ENCODE results near the gene TYMP.
A peak's percentile ranks its signal among the peaks of the same experiment; 100 is the strongest.
"Not testable (repeated sequence)": the region's sequence is repeated elsewhere in the genome, so short reads cannot be mapped to it uniquely, and the experiment has no call there.

Gene TYMP

GRCh38 chr22:50537765-50538164 lies 8.0 kb upstream of the TYMP start:
- no peak for DNase-seq (ENCODE audit: low spot score)

GRCh38 chr22:50536226-50536625 lies 6.4 kb upstream of the TYMP start:
- DNase-seq (ENCODE audit: low spot score), result no peak

DNA sequence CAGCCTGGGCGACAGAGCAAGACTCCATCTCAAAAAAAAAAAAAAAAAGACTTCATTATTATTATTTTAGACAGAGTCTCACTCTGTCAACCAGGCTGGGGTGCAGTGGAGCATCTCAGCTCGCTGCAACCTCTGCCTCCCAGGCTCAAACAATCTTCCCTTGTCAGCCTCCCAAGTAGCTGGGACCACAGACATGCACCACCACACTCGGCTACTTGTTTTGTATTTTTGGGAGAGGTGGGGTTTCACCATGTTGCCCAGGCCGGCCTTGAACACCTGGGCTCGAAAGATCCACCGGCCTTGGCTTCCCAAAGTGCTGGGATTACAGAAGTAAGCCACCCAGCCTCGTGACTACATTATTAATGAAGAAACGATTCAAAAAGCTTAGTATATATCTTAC lies 5.3 kb upstream of the TYMP start:
- DNase-seq (ENCODE audit: low spot score), result no peak

GRCh38 chr22:50533856-50534711 lies 4.3 kb upstream of the TYMP start:
- not testable (repeated sequence) for DNase-seq (ENCODE audit: low spot score)

DNA sequence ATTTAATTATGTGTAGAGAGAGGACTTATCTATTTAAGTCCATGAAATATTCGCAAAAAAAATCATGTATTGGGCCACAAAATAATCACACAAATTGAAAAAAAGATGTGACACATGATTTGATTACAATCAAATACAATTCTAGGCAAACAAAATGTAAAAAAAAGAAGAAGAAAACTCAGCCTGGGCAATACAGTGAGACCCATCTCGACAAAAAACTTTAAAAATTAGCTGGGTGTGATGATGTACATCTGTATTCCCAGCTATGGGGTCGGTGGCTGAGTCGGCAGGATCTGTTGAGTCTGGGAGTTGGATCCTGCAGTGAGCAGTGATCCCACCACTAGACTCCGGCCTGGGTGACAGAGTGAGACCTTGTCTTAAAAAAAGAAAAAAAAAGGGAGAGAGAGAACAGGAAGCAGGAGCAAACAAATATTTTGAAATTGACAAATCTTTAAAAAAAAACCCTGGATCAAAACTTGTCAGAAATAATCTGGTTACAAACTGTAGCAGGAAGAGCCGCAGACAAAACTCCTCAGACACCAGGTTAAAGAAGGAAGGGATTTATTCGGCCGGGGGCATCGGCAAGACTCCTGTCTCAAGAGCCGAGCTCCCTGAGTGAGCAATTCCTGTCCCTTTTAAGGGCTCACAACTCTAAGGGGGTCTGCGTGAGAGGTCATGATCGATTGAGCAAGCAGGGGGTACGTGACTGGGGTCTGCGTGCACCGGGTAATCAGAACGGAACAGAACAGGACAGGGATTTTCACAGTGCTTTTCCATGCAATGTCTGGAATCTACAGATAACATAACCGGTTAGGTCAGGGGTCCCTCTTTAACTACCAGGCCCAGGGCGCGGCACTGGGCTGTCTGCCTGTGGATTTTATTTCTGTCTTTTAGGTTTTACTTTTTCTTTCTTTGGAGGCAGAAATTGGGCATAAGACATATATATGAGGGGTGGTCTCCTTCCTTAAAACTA lies 3.3 kb upstream of the TYMP start:
- no peak for DNase-seq (ENCODE audit: low spot score)

- DNase-seq (ENCODE audit: low spot score), result peak; percentile 94
Measured at GRCh38 chr22:50531962-50532674, 2.3 kb upstream of the TYMP start.

GRCh38 chr22:50531546-50531961 lies 1.7 kb upstream of the TYMP start:
- DNase-seq (ENCODE audit: low spot score), result no peak

GRCh38 chr22:50530877-50531545 lies 1.2 kb upstream of the TYMP start:
- no peak for DNase-seq (ENCODE audit: low spot score)

- no peak for DNase-seq (ENCODE audit: low spot score)
Measured at GRCh38 chr22:50530580-50530876, 716 bp upstream of the TYMP start.

DNA sequence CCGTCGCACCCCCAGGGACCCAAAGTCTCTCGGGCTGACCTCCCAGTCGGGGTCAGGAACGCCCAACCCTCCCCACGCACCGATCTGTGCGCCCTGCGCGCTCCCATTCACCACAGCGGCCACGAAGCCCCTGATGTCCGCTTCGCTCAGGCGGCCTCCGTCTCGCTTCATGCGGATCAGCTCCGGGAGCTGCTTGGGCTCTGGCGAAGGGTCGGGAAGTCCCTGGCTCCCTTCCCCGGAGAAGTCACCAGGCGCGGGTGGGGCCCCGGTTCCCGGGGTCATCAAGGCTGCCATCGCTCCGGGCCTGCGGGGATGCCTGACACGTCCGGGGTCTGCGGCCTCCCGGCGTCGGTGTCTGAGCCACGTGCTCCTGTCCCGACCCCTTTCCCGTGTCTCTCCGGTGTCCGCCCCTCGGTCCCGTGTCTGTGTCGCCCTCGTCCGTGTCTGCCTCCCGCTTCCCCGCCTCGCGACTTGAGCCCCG lies 356 bp downstream of the TYMP start:
- DNase-seq (ENCODE audit: low spot score), result no peak

- DNase-seq (ENCODE audit: low spot score), result no peak
Measured at GRCh38 chr22:50528682-50529415, 963 bp downstream of the TYMP start.

GRCh38 chr22:50527921-50528681 lies 1.7 kb downstream of the TYMP start:
- DNase-seq (ENCODE audit: low spot score), result no peak

GRCh38 chr22:50526834-50527801 lies 2.7 kb downstream of the TYMP start:
- DNase-seq (ENCODE audit: low spot score), result peak; percentile 96

DNA sequence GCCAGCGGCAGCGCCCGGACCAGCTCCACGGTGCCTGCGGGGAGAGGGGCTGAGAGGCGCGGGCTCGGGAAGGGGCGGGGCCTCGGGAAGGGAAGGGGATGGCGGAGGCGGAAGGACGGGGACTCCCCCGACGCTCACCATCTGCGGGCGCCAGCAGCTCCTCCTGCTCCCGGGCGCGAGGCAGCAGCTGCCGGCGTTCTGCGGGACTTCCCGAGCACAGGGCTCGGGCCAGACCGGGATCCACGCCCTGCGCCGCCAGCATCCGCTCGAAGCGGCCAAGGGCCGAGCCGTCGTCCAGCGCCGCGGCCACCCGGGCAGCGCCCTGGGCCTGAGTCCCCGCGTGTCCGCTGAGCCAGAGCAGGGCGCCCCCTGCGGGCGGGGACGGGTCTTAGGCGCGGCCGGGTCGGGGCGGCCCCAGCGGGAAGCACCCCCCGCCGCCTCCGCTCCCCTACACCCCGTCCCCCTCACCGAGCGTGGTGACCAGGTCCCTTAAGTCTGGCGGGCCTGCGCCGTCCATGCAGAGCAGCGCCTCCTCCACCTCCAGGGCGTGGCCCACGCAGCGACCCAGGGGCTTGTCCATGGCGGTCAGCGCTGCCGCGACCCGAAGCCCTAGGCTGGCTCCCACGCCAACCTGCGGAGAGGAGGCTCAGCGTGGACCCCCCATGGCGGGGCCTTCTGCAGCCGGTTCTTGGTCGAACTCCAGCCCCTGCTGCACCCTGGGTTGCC lies 3.5 kb downstream of the TYMP start:
- DNase-seq (ENCODE audit: low spot score), result peak; percentile 92

DNA sequence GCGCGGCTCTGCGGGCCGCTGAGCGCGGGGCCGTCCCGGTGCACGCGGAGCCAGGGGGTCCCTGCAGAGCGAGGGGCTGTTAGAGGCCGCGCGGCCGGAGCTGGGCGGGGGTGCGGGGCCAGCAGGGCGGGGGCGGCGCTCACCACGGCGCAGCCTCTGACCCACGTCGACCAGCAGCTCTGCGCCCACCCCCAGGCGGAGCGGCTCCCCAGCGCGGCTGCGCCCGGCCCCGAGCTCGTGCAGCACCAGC lies 4.0 kb downstream of the TYMP start:
- DNase-seq (ENCODE audit: low spot score), result no peak

DNA sequence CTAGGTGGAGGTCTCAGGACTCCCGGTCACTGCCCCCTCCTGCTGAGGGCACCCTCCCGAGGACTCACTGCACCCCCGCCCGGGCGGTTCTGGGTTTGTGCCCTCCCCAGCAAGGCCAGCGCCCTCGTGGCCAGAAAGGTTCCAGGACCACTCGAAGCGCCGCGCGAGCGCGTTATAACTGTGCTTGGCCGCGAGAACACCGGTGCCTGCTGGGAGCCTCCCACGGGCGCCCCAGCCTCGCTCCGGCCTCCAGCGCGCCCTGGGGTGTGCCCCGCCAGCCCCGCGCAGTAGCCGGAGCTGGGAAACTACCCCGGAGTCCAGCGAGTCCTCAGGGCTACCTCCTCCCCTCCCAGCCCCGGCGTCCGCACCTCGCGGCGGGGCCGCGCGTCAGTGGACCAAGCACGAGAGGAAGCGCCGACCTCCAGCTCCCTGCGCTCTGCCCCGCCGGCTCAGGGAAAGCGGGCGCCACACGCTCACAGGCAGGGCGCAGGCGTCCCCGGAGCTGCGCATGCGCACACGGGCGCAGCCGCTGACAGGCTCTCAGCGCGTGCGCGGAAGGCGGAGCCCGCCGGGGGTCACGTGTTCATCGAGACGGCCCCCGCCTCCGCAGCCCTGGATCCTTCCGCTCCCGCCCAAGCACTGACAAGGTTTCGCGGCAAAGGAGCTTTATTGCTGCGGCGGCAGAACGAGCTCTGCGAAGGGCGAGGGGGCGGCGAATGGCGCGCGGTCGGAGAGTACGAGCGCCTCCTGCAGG lies 4.5 kb downstream of the TYMP start, which contains the start of gene SCO2:
Gene SCO2, minus strand, starts transcription at position 495 of the 754 bp plus-strand sequence. CDS start 1,187 bp downstream, outside the sequence.
- peak; percentile 100 for DNase-seq (ENCODE audit: low spot score)

DNA sequence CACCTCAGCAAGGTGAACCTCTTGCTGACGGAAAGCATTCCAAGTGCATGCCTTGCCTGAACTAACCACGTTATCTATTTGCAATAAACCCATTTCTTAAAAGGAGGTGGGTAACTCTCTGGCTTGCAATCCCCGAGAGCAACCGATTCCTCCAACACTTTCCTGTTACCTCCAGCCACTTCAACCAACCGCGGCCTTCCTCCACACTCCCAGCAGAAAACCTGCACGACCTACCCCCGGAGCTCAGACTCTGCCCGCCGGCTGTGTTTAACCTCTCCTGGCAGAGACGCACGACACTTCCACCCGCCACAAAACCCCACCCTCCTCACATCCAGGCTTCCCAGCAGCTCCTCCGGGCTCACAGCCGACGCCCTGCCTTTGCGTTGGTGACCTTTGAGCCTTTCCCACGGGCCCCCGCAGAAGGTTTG lies 5.1 kb downstream of the TYMP start:
- peak; percentile 88 for DNase-seq (ENCODE audit: low spot score)
